Measurements from ENCODE around the gene UHRF1. TPM values are rescaled to one million over a fixed set of nuclear protein-coding genes. Genes with fewer than 3 reads are reported as not detected.

Gene UHRF1
- total RNA-seq, 2 donors from 2014 or later = 52.1 to 129 TPM

DNA sequence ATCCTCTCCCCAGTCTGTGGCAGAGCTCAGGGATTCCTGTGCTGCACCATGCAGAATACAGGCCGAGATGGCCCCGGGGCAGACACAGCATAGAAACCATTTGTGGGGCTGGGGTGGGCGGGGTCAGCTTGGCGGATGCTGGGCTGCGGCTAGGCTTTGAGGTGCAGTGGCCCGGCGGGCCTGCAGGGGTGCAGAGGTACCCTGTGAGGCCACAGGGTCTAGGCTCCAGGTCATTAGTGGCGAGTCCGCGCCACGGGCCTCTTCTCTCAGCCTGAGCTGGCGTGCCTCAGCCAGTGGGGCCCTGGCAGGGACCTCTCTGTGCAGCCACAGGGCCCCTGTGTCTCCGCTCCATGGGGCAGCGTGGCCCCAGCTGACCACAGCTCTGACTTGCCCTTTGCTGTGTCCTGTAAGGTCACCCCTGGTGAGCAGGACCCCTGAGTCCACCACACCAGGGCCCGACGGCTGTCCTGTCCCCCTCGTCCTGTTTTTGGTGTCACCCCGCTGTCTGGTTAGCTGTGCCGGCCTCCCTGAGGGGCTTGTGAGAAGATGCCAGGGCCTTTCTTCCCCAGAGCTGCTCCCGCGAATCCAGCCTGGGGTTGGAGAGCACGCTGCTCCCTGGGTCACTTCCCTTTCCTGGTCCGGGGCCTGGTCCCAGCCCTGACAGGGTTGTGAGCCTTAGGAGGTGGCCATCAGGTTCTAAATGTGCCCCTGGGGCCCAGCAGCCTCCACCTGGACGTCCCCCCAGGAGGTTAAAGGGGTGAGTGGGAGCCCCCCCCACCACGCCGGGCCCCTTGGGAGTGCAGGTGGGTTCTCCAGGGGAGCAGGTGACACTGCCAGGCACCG is 71.8 kb downstream of the UHRF1 start:
- ATAC-seq (replicated peaks) = no peak
- H3K4me1 Mint-ChIP-seq = no peaks in the 10 kb centered on the region
- H3K36me3 Mint-ChIP-seq (ENCODE audit: low read depth) = peaks cover 24% of the 10 kb centered on the region

DNA sequence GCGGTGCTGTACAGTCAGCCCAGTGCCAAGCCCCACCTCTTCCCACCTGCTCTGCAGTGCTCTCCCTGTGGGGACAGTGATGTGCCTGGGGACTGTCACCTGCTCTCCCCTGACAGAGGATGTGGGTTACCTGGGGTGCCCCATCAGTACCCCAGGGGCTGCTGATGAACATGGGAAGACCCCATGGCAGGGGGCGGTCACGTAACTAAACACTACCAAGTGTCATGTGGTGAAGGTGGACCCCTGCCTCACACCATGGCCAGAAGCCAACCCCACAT is 72.3 kb downstream of the UHRF1 start:
- H3K4me3 Mint-ChIP-seq = no peak overlapping the region
- H3K36me3 Mint-ChIP-seq (ENCODE audit: low read depth) = peaks cover 18% of the 10 kb centered on the region
- no peaks in the 10 kb centered on the region for H3K4me1 Mint-ChIP-seq
- no peak overlapping the region for H3K27ac Mint-ChIP-seq
- no peaks in the 10 kb centered on the region for H3K9me3 Mint-ChIP-seq
- no peaks in the 10 kb centered on the region for H3K27me3 Mint-ChIP-seq
- no peak for ATAC-seq (replicated peaks)

More for the DNA sequence above, 71.8 kb downstream of the UHRF1 start:
- Mint-ChIP-seq H3K27me3 (no peaks in the 10 kb centered on the region), H3K4me3 (no peak overlapping the region), H3K27ac (no peak overlapping the region), H3K9me3 (no peaks in the 10 kb centered on the region)

DNA sequence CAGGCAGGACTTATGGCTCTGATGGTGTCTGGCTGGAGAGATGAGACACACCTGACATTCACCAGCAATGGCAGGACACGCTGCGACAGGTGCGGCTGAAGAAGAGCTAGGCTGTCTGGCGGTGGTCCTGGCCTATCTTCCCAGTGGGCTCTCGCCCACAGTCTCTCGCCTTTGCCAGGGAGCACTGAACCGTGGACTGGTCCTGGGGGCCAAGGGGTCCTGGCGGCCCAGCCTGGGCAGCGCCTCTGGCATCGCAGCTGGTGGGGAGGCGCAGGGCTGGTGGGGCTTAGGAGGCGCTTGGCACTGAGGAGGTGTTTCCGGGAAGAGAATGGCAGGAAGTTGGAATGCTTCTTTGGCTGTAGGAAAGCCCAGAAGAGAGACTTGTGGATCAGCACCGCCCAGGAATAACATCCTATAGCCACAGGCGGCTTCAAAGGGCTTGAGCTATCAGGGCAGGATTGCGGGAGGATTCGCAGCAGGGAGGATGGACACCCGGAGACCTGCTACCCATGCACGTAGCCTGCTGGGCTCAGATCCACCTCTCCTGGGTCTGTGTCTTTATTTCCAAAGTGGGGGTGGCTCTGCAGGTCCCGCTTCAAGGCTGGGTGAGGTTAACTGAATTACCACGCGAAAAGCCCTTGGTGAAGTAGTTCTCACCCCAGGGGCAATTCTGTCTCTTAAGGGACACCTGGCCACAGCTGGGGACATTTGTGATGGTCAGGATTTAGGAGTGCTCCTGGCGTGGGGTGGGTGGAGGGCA is 74.2 kb downstream of the UHRF1 start:
- Mint-ChIP-seq H3K36me3 (ENCODE audit: low read depth) (peaks cover 5% of the 10 kb centered on the region), H3K27ac (no peak overlapping the region), H3K9me3 (no peaks in the 10 kb centered on the region), H3K4me1 (no peaks in the 10 kb centered on the region), H3K4me3 (no peak overlapping the region), H3K27me3 (no peaks in the 10 kb centered on the region)
- ATAC-seq (replicated peaks) = no peak

DNA sequence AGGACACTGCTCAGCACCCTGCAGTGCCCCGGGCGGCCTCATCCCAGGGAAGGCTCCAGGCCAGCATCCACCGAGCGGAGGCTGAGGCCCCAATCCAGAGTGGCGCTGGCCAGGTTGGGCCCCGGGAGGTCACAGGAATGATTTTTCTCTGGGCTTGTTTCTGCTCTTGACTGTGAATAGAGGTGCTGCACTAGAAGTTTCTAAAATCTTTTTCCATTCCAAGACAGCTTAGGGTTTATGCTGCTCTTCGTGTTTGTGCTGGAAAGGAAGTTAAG is 74.7 kb downstream of the UHRF1 start:
- Mint-ChIP-seq H3K4me1 (no peaks in the 10 kb centered on the region), H3K27me3 (no peaks in the 10 kb centered on the region), H3K36me3 (ENCODE audit: low read depth) (peaks cover 5% of the 10 kb centered on the region)

DNA sequence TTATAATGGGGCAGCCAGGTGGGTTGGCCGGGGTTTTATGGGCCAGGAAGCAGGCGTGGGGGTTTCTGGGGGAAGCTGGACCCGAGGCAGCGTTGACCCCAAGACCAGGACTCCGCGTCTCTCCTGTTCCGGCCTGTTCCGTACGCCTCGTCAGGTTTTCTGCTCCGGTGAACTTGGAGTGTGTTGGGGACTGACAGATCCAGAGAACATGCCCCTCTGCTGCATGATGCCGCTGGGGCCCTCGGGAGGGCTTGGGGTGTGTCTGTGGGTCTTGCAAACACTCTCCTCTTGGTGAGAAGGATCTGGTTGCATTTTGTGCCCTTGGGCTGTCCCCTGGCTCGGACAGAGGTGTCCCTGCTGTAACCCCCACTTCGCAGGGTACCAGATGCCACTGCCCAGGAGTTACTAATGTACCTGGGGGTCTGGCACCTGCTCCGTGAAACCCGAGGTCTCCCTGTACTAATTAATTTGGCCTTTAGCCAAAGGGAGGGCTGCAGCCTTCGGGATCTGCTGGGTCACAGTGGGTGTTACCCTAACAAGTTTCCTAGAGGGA is 75.2 kb downstream of the UHRF1 start:
- Mint-ChIP-seq H3K9me3 (no peaks in the 10 kb centered on the region), H3K4me1 (no peaks in the 10 kb centered on the region), H3K27ac (no peak overlapping the region), H3K27me3 (no peaks in the 10 kb centered on the region), H3K36me3 (ENCODE audit: low read depth) (peaks cover 5% of the 10 kb centered on the region), H3K4me3 (no peak overlapping the region)
- no peak for ATAC-seq (replicated peaks)

More for the DNA sequence above, 74.7 kb downstream of the UHRF1 start:
- no peak overlapping the region for H3K4me3 Mint-ChIP-seq
- no peak for ATAC-seq (replicated peaks)
- no peak overlapping the region for H3K27ac Mint-ChIP-seq
- no peaks in the 10 kb centered on the region for H3K9me3 Mint-ChIP-seq

DNA sequence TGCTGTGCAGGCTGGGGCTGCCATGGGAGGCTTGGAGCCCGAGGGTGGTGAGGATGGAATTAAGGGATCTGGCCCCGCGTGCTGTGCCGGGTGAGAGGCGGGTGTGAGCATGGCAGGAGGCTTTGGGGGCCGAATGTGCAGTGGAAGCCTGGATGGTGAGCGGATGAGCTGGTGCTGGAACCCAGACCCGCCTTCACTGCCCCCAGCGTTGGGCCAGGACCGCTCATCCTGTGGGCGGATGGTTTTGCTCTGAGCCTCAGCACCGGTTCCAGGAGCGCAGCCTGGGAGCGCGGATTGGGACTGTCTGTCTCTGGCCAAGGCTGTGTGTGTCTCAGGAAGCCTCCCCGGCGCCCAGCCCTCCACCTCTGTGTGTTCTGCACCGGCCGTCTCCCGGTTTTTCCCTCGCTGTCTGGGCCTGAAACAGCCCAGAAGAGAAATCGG is 76.3 kb downstream of the UHRF1 start:
- ATAC-seq (replicated peaks) = no peak
- H3K4me1 Mint-ChIP-seq = no peaks in the 10 kb centered on the region
- H3K9me3 Mint-ChIP-seq = no peaks in the 10 kb centered on the region
- no peak overlapping the region for H3K4me3 Mint-ChIP-seq
- H3K27me3 Mint-ChIP-seq = no peaks in the 10 kb centered on the region
- H3K27ac Mint-ChIP-seq = no peak overlapping the region
- H3K36me3 Mint-ChIP-seq (ENCODE audit: low read depth) = peaks cover 12% of the 10 kb centered on the region

DNA sequence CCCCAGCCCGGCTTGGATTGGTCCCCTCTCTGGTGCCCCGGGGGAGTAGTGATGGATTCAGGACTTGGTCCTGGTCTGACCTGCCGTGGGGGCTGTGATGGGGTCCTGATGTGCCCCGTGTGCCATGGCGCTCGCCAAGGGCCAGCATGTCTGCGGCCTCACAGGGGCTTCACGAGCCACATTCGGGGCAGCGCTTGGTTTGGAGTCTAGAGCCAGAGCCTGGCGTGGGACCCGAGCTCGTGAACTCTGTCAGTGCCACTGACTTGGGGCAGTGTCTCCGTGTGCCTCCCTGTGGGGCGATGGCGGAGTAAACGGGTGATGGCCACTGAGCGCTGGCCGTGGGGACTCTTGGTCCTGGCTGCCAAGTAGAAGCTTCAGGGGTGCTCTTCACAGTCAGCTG is 76.8 kb downstream of the UHRF1 start:
- Mint-ChIP-seq H3K4me3 (no peak overlapping the region), H3K36me3 (ENCODE audit: low read depth) (peaks cover 12% of the 10 kb centered on the region), H3K27me3 (no peaks in the 10 kb centered on the region), H3K9me3 (no peaks in the 10 kb centered on the region), H3K27ac (no peak overlapping the region), H3K4me1 (no peaks in the 10 kb centered on the region)
- no peak for ATAC-seq (replicated peaks)

DNA sequence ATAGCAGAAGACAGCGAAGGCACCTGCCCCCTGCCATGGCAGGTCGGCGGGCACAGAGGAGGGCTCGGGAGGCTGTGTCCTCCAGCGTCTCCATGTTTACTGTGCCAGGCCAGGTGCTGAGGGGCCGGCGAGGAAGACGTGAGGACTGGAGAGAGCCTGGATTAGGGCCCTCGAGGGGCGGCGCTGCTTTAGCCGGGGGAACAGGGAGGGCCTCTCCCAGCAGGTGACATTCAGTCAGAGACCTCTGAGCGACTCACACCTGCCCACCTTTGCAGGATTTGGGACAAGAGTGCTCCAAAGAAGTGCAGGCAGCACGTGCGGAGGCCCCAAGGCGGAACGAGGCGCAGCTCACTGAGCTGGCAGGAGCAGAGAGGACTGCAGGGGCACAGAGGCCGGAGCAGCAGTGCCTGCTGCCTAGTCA is 77.2 kb downstream of the UHRF1 start:
- peaks cover 12% of the 10 kb centered on the region for H3K36me3 Mint-ChIP-seq (ENCODE audit: low read depth)
- no peak for ATAC-seq (replicated peaks)
- H3K4me3 Mint-ChIP-seq = no peak overlapping the region
- no peaks in the 10 kb centered on the region for H3K27me3 Mint-ChIP-seq
- no peaks in the 10 kb centered on the region for H3K4me1 Mint-ChIP-seq
- H3K27ac Mint-ChIP-seq = no peak overlapping the region
- no peaks in the 10 kb centered on the region for H3K9me3 Mint-ChIP-seq

DNA sequence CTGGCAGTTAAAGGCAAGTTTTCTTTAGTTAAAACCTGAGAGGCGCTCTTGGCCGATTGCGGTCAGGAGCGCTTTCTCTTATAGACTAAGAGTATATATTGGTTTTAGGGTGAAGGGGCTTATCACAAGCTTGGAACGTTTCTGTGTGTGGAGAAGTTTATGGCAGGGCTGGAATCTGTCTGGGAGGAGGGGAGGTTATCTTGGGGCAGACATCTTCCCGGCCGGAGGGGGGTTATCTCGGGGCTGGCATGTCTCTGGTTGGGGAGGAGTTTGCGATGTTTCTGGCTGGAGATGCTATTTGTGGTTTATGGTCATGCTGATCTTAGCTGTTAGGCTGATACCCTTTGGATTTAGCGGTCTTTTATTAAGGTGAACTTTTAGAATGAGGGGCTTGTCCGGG is 78.0 kb downstream of the UHRF1 start:
- no peak overlapping the region for H3K27ac Mint-ChIP-seq
- H3K27me3 Mint-ChIP-seq = no peaks in the 10 kb centered on the region
- H3K9me3 Mint-ChIP-seq = no peaks in the 10 kb centered on the region
- no peak for ATAC-seq (replicated peaks)
- H3K4me3 Mint-ChIP-seq = no peak overlapping the region
- H3K36me3 Mint-ChIP-seq (ENCODE audit: low read depth) = peaks cover 12% of the 10 kb centered on the region
- no peaks in the 10 kb centered on the region for H3K4me1 Mint-ChIP-seq

DNA sequence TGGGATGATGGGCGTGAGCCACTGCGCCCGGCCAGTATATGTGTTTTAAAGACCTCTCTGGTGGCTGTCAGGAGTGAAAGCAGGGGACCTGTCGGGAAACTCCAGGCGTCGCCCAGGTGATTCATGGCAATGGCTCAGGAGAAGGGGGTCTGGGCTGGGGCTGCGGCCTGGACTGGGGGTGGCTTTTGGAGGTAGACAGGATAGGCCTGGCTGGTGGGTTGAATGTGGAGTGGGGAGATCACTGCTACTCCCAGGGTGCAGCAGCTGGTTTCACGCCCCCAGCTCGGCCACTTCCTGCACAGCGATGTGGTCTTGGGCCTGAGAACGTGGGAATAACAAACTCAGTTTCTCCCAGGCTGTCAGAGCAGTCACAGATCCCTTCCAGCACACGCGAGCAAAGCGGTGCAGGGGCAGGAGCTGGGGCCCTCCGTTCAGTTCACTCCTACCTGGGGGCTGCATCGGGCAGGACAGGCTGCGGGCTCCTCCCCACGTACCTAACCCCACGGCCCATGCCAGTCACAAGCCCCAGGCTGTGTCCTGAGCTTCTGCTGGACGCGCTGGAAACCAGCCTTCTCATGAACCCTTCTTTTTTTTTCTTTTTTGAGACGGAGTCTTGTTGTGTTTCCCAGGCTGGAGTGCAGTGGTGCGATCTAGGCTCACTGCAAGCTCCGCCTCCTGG is 78.5 kb downstream of the UHRF1 start:
- H3K27me3 Mint-ChIP-seq = no peaks in the 10 kb centered on the region
- no peaks in the 10 kb centered on the region for H3K4me1 Mint-ChIP-seq
- no peak for ATAC-seq (replicated peaks)
- H3K9me3 Mint-ChIP-seq = no peaks in the 10 kb centered on the region
- no peak overlapping the region for H3K27ac Mint-ChIP-seq
- H3K4me3 Mint-ChIP-seq = no peak overlapping the region
- peaks cover 8% of the 10 kb centered on the region for H3K36me3 Mint-ChIP-seq (ENCODE audit: low read depth)

DNA sequence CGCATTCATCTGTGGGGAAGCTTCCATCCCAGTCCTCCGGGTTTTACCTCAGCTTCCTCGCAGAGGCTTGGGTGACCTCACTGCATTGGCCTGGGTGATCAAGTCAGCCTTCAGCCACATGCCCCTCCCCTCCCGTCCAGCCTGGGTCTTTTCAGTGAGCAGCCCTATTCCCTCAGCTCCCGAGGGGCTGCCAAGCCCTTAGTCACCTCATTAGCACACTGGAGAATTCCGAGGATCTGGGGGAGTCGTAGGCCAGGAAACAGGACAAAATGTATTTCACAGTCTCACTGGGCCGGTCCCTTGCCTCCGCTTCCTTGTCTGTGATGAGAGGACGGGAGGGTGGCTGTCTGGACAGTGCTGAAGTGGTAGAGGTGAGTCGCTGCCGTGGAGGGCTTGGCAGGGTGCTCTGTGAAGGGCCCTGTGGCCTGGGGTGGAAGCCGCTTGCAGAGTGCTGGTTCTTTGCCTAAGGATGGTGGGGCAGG is 79.5 kb downstream of the UHRF1 start:
- H3K27ac Mint-ChIP-seq = no peak overlapping the region
- H3K9me3 Mint-ChIP-seq = no peaks in the 10 kb centered on the region
- no peaks in the 10 kb centered on the region for H3K27me3 Mint-ChIP-seq
- no peak for ATAC-seq (replicated peaks)
- no peak overlapping the region for H3K4me3 Mint-ChIP-seq
- H3K4me1 Mint-ChIP-seq = no peaks in the 10 kb centered on the region
- peaks cover 16% of the 10 kb centered on the region for H3K36me3 Mint-ChIP-seq (ENCODE audit: low read depth)

DNA sequence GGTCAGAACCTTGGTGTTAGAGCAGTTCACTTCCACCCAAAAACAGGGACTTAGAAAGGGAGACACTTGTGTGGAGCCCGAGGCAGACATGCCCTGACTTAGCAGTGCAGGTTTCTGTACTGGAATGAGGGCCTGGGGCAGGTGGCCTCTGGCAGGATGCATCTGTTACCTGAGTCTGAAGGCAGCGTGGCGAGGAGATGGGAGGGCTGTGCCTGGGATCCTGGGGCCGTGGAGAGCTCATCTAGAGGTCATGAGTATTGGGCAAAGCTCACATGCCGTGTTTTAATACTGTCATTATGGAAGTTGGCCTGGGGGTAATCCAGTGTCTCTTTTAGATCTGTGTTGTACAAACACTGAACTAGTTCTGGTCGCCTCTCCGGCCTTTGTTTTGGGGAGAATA is 81.0 kb downstream of the UHRF1 start:
- Mint-ChIP-seq H3K4me3 (no peak overlapping the region), H3K9me3 (no peaks in the 10 kb centered on the region), H3K36me3 (ENCODE audit: low read depth) (peaks cover 27% of the 10 kb centered on the region), H3K27me3 (no peaks in the 10 kb centered on the region), H3K4me1 (no peaks in the 10 kb centered on the region), H3K27ac (no peak overlapping the region)
- no peak for ATAC-seq (replicated peaks)

DNA sequence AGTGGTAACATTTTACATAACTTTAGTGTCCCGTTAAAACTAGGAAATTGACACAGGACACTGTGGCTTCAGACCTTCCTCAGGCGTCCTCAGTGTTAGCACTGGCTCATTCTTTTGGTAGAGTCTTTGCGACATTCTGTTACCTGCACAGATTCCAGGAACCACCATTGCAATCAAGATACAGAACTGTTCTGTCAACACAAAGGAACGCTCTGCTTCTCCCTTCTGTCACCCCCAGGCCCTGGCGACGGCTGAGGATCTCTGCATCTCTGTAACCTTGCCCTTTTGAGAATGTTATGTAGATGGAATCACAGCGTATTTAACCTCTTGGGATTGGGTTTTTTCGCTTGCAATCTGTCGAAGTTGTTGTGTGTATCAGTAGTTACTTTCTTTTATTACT is 82.2 kb downstream of the UHRF1 start:
- peaks cover 36% of the 10 kb centered on the region for H3K36me3 Mint-ChIP-seq (ENCODE audit: low read depth)
- H3K4me3 Mint-ChIP-seq = no peak overlapping the region
- no peak for ATAC-seq (replicated peaks)
- H3K27me3 Mint-ChIP-seq = no peaks in the 10 kb centered on the region
- H3K4me1 Mint-ChIP-seq = no peaks in the 10 kb centered on the region
- H3K9me3 Mint-ChIP-seq = no peaks in the 10 kb centered on the region
- no peak overlapping the region for H3K27ac Mint-ChIP-seq

DNA sequence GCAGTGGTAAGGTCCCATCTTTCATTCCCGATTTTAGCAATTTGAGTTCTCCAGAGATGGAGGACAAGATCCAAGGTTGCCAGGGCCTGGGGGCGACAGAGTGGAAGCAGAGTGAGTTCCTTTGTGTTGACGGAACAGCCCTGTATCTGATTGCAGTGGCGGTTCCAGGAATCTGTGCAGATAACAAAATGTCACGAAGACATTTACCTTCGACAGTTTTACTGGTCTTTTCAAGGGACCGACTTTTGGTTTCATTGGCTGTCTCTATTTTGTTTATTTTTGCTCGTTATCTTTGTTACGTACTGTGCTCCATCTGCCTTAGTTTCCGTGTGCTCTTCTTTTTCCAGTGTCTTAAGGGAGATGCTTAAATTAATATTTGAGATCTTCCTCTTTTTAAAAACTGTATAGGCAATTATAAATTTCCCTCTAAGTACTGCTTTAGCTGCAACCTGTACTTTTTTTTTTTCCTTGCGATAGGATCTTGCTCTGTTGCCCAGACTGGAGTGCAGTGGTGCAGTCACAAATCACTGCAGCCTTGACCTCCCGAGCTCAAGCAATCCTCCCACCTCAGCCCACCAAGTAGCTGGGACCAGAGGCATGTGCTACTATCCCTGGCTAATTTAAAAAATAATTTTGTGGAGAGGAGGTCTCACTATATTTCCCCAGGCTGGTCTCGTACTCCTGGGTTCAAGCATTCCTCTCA is 82.8 kb downstream of the UHRF1 start:
- no peaks in the 10 kb centered on the region for H3K27me3 Mint-ChIP-seq
- H3K9me3 Mint-ChIP-seq = no peaks in the 10 kb centered on the region
- ATAC-seq (replicated peaks) = no peak
- no peaks in the 10 kb centered on the region for H3K4me1 Mint-ChIP-seq
- peaks cover 38% of the 10 kb centered on the region for H3K36me3 Mint-ChIP-seq (ENCODE audit: low read depth)
- H3K27ac Mint-ChIP-seq = no peak overlapping the region
- H3K4me3 Mint-ChIP-seq = no peak overlapping the region
